Psoas muscle (tissue), 8 donors: ENCODE results near the gene EDA. TPM values are rescaled to one million over a fixed set of nuclear protein-coding genes. Genes with fewer than 3 reads are reported as not detected.

Experiments
- ATAC-seq, 4 donors: fragments of 200-7000 bp; cut with Tn5 transposase; one replicate each; pipeline ENCODE4 v1.9.1; 2020; ENCODE audit warnings: moderate library complexity in 3 of 4, mild to moderate bottlenecking in 2 of 4
- DNase-seq, 2 donors: peaks; one replicate each; pipeline ENCODE4 v3.0.0-alpha.2; 2020
- H3K27ac ChIP-seq: fragments of 200-600 bp; one replicate; pipeline ENCODE4 v1.8.0; 2022
- H3K27me3 ChIP-seq, 3 donors: fragments of 200-600 bp in 1 of 3; one replicate each; pipeline versions ENCODE4 v1.6.1 to v1.8.0; 2013 to 2022; ENCODE audit warnings: low read length in 2 of 3, mild to moderate bottlenecking in 2 of 3, moderate library complexity in 1 of 3; ENCODE audit not compliant: insufficient read depth in 3 of 3
- H3K36me3 ChIP-seq, 2 donors: fragments of 200-600 bp in 1 of 2; one replicate each; pipeline versions ENCODE4 v1.6.1 to v1.8.0; 2013 to 2022; ENCODE audit warnings: low read depth in 1 of 2, mild to moderate bottlenecking in 1 of 2, moderate library complexity in 1 of 2; ENCODE audit not compliant: insufficient read depth in 1 of 2
- H3K4me1 ChIP-seq: fragments of 200-600 bp; one replicate; pipeline ENCODE4 v1.8.0; 2022
- H3K4me3 ChIP-seq: fragments of 200-600 bp; one replicate; pipeline ENCODE4 v1.8.0; 2022; ENCODE audit warnings: mild to moderate bottlenecking
- H3K9me3 ChIP-seq: fragments of 200-600 bp; one replicate; pipeline ENCODE4 v1.8.0; 2022
- CTCF ChIP-seq: fragments of 200-600 bp; IDR thresholded peaks from one replicate; pipeline ENCODE4 v1.8.0; 2022; ENCODE audit warnings: antibody characterized with exemption
- WGBS, 3 donors: extraction: QIAGEN DNeasy Blood & Tissue Kit; methylation state at CpG; one replicate each; pipeline versions ENCODE4 v1.1.6 to v1.1.7; 2013; 5-methylcytosine and 5-hydroxymethylcytosine counted together
- intact Hi-C, 2 donors: fragments of 100-400 bp; cut with DNase I; formaldehyde crosslinking; loops; one replicate each; pipeline versions ENCODE4 v1.11.0 to v1.14.2; 2022
- polyA plus RNA-seq, 3 donors: library from polyadenylated mRNA; stranded (reverse); fragments of 200-250 nt; gene quantifications; one replicate each; pipeline ENCODE4 v1.2.3, GENCODE V29; 2013
- total RNA-seq, 4 donors: library from RNA; stranded (reverse); fragmentation: NEBNext Ultra II Directional in 2 of 4; extraction: Animal tissue kit (Norgen Biotek cat#: 25700) in 2 of 4; gene quantifications; one replicate each; pipeline versions ENCODE4 v1.2.1 to v1.2.4, GENCODE V29; 2021 to 2023
- donor health status: healthy with polysubstance abuse.
- donor health status: DM: no; HTN: no; CAD: no; lungs with moderate emphysema.
- donor health status: Bipolar disorder and iron deficiency.
- donor health status: healthy.
- donor health status: DM: yes; HTN: yes; CAD: no.
- donor health status: DM: no; HTN: no; CAD: no.
- donor health status: DM: no; HTN: no; CAD: no.
- donor health status: DM: yes; HTN: yes; CAD: no.

EDA gene
- total and polyA plus RNA-seq, 7 donors, result 0.49 to 2.5 (median 0.98) TPM

- intact Hi-C loops, result no loop called here
- Histone ChIP-seq H3K4me3 (no peak overlapping the region), H3K27me3 (peaks cover 0 to 18% (median 0%) of the 10 kb centered on the region in 3 donors), H3K9me3 (no peaks in the 10 kb centered on the region), H3K36me3 (no peaks in the 10 kb centered on the region), H3K4me1 (no peaks in the 10 kb centered on the region), H3K27ac (no peak overlapping the region)
- ATAC-seq (no peak), DNase-seq (no peak)
- WGBS, 3 donors, result 75 to 84% (median 81%) methylated on average over 3 of the region's 3 CpGs
- no peak for TF ChIP-seq CTCF
These were observed 433.5 kb downstream of the EDA start for GRCh38 chrX:70049406-70049805.

GRCh38 chrX:70049925-70050324, 434.0 kb downstream of the EDA start, which contains the start of gene AWAT2:
Gene AWAT2 (minus strand): TSS chrX:70049938. CDS start chrX:70049932, 6 bp downstream.
- H3K36me3 ChIP-seq, result no peaks in the 10 kb centered on the region
- no peak for TF ChIP-seq CTCF
- no peak within 1 kb of the TSS for H3K27ac ChIP-seq
- no peak for DNase-seq
- no peaks in the 10 kb centered on the region for H3K9me3 ChIP-seq
- no peaks in the 10 kb centered on the region for H3K4me1 ChIP-seq
- no peak for ATAC-seq
- intact Hi-C loops, result no loop called here
- no peak within 1 kb of the TSS for H3K4me3 ChIP-seq
- WGBS, 3 donors, result 76 to 88% (median 85%) methylated on average over 4 of the region's 4 CpGs
- H3K27me3 ChIP-seq, result peaks cover 0 to 18% (median 0%) of the 10 kb centered on the region in 3 donors

- peak in 1 of 2 donors; percentile 62 for DNase-seq
- H3K4me1 ChIP-seq, result no peaks in the 10 kb centered on the region
- 40 to 68% (median 65%) methylated on average over 10 to 11 of the region's 11 CpGs for WGBS, 3 donors
These were observed 437.1 kb downstream of the EDA start for GRCh38 chrX:70052895-70053615.

GRCh38 chrX:70054391-70054790, 438.5 kb downstream of the EDA start:
- no peak for DNase-seq
- no peak for TF ChIP-seq CTCF
- ATAC-seq, result no peak
- H3K9me3 ChIP-seq, result no peaks in the 10 kb centered on the region
- H3K4me1 ChIP-seq, result no peaks in the 10 kb centered on the region
- H3K4me3 ChIP-seq, result no peak overlapping the region
- H3K36me3 ChIP-seq, result no peaks in the 10 kb centered on the region
- no peak overlapping the region for H3K27ac ChIP-seq
- WGBS, 3 donors, result 72 to 88% (median 86%) methylated on average over 5 of the region's 5 CpGs
- intact Hi-C loops, result no loop called here
- H3K27me3 ChIP-seq, result peaks cover 0 to 20% (median 0%) of the 10 kb centered on the region in 3 donors

More at GRCh38 chrX:70052895-70053615, 437.1 kb downstream of the EDA start:
- intact Hi-C loops, result no loop called here
- ATAC-seq, result no peak
- no peak overlapping the region for H3K4me3 ChIP-seq
- H3K27me3 ChIP-seq, result peaks cover 0 to 22% (median 0%) of the 10 kb centered on the region in 3 donors
- no peak overlapping the region for H3K27ac ChIP-seq
- no peak for TF ChIP-seq CTCF
- no peaks in the 10 kb centered on the region for H3K9me3 ChIP-seq
- no peaks in the 10 kb centered on the region for H3K36me3 ChIP-seq
